Endothelial cell of umbilical vein (primary cell): ENCODE results near the gene HMG20B.
A peak's percentile ranks its signal among the peaks of the same experiment; 100 is the strongest.

Experiments
- CTCF ChIP-seq, 2 donors: IDR thresholded peaks; 1 replicate in 1 of 2; 2 replicates in 1 of 2; pipeline ENCODE4 v1.5.1; 2011; ENCODE audit warnings: low read length in 2 of 2, mild to moderate bottlenecking in 2 of 2, moderate library complexity in 2 of 2, control low read depth in 1 of 2, inconsistent platforms in 1 of 2, low read depth in 1 of 2; ENCODE audit not compliant: insufficient read depth in 1 of 2; ENCODE audit errors: extremely low read depth in 1 of 2
- EZH2 ChIP-seq: IDR thresholded peaks from 2 replicates; pipeline ENCODE4 v1.6.1; 2012; ENCODE audit warnings: borderline replicate concordance, low read depth, mild to moderate bottlenecking, moderate library complexity, low read length, inconsistent platforms; ENCODE audit not compliant: severe bottlenecking
- JUN ChIP-seq: IDR thresholded peaks from 2 replicates; pipeline ENCODE4 v1.6.1; 2011; ENCODE audit warnings: borderline replicate concordance, low read depth; ENCODE audit not compliant: insufficient read length, insufficient read depth
- POLR2A ChIP-seq: IDR thresholded peaks from 2 replicates; pipeline ENCODE4 v1.6.1; 2012; ENCODE audit warnings: low read depth, mild to moderate bottlenecking, control low read depth, low read length
- POLR2AphosphoS5 ChIP-seq: IDR thresholded peaks from 2 replicates; pipeline ENCODE4 v1.6.1; 2012; ENCODE audit warnings: low read depth, mild to moderate bottlenecking, control low read depth, low read length, moderate library complexity; ENCODE audit not compliant: insufficient read depth

- TF ChIP-seq CTCF (IDR thresholded peaks at IDR 0.05; ENCODE audit: extremely low read depth in 1 of 2, insufficient read depth in 1 of 2, low read depth in 1 of 2, low read length in 2 of 2) (peak in 1 of 2 donors; percentile 36), POLR2AphosphoS5 (no peak), EZH2 (no peak), POLR2A (no peak), JUN (no peak)
Measured at GRCh38 chr19:3575260-3575741, 2.6 kb downstream of the HMG20B start.
